ENCODE results near the gene B4GALT6. TPM values are rescaled to one million over a fixed set of nuclear protein-coding genes. Genes with fewer than 3 reads are reported as not detected.

Gene B4GALT6
- total RNA-seq, 1 donor from 2014 or later: 31.6 TPM

DNA sequence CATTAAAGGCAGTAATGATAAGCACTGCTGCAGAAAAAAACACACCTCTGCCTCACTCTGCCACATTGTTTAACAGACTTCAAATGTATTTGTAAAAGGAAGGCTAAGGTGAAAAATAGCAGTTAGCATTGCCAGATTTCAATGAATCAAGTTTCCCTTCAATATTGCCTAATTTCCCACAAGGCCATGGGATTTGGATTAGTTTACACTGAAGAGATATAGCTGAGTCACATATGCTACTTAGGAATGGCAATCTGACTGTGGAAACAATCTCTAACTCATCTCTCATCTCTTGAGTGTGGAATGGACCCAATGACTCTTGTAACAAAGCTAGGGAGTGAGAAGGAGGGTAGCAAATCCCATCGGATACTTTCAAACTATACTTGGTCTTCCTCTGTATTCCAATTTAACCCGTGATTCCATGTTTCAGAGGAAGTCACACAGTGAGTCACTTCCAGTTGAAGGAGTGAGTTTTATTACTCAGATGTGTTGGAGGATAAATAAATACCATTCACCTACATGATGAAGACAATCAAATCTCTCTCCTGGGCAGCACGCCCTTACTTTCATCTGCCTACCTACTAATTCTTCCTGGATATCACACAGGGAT, 5.1 kb downstream of the B4GALT6 start:
- Mint-ChIP-seq H3K36me3 (ENCODE audit: low read depth, unreplicated experiment) (peaks cover 3% of the 10 kb centered on the region), H3K27me3 (ENCODE audit: unreplicated experiment) (peaks cover 7% of the 10 kb centered on the region), H3K27ac (ENCODE audit: unreplicated experiment) (no peak overlapping the region), H3K4me1 (ENCODE audit: unreplicated experiment) (peaks cover 38% of the 10 kb centered on the region), H3K9me3 (ENCODE audit: unreplicated experiment) (no peaks in the 10 kb centered on the region), H3K4me3 (ENCODE audit: unreplicated experiment) (no peak overlapping the region)
- DNase-seq (ENCODE audit: low spot score): no peak
- TF ChIP-seq, protein P1, sequence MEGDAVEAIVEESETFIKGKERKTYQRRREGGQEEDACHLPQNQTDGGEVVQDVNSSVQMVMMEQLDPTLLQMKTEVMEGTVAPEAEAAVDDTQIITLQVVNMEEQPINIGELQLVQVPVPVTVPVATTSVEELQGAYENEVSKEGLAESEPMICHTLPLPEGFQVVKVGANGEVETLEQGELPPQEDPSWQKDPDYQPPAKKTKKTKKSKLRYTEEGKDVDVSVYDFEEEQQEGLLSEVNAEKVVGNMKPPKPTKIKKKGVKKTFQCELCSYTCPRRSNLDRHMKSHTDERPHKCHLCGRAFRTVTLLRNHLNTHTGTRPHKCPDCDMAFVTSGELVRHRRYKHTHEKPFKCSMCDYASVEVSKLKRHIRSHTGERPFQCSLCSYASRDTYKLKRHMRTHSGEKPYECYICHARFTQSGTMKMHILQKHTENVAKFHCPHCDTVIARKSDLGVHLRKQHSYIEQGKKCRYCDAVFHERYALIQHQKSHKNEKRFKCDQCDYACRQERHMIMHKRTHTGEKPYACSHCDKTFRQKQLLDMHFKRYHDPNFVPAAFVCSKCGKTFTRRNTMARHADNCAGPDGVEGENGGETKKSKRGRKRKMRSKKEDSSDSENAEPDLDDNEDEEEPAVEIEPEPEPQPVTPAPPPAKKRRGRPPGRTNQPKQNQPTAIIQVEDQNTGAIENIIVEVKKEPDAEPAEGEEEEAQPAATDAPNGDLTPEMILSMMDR (IDR thresholded peaks at IDR 0.05; ENCODE audit: unreplicated experiment): no peak

DNA sequence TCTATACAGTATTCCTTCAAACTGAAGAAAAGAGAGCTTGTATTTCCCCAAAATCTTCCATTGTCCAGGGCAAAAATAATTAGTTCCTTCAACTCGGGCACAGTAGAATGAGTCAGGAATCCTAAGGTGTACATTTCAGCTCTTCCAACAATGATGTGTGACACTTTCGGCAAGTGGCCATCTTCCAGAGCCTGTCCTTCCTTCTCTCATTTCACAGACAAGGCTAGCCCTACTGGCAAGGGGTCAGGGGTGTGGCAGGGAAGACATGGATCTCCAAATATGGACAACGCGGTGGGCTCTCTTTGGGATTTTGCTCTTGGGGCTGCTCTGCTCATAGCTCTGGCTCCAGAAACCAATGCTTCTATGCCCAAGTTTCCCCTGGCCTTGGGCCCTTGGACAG, 6.0 kb downstream of the B4GALT6 start:
- H3K27me3 Mint-ChIP-seq (ENCODE audit: unreplicated experiment): peaks cover 4% of the 10 kb centered on the region
- H3K36me3 Mint-ChIP-seq (ENCODE audit: low read depth, unreplicated experiment): no peaks in the 10 kb centered on the region
- peaks cover 30% of the 10 kb centered on the region for H3K4me1 Mint-ChIP-seq (ENCODE audit: unreplicated experiment)
- DNase-seq (ENCODE audit: low spot score): no peak
- no peak overlapping the region for H3K27ac Mint-ChIP-seq (ENCODE audit: unreplicated experiment)
- H3K9me3 Mint-ChIP-seq (ENCODE audit: unreplicated experiment): no peaks in the 10 kb centered on the region
- no peak overlapping the region for H3K4me3 Mint-ChIP-seq (ENCODE audit: unreplicated experiment)
- TF ChIP-seq, protein P1 (IDR thresholded peaks at IDR 0.05; ENCODE audit: unreplicated experiment): no peak

DNA sequence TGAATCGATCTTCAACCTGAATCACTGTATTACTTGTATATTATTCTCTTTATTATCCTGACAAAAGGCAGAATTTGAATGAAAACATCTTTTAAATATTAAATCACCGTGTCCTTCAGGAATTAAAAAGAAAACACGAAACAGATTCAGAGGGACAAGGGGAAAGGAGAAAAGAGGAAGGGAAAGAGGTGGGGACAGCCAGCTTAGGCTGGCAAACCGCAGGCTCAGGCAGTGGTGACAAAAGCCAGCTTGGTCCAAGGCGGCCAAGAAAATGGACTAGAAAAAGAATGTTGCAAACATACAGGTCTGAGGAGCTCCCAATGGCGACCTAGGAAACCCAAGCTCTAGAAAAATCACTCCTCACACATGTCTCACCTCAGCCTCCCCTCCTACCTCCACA, 6.8 kb downstream of the B4GALT6 start:
- Mint-ChIP-seq H3K9me3 (ENCODE audit: unreplicated experiment) (no peaks in the 10 kb centered on the region), H3K4me3 (ENCODE audit: unreplicated experiment) (no peak overlapping the region), H3K36me3 (ENCODE audit: low read depth, unreplicated experiment) (no peaks in the 10 kb centered on the region), H3K27ac (ENCODE audit: unreplicated experiment) (no peak overlapping the region), H3K27me3 (ENCODE audit: unreplicated experiment) (peaks cover 4% of the 10 kb centered on the region), H3K4me1 (ENCODE audit: unreplicated experiment) (peaks cover 30% of the 10 kb centered on the region)
- TF ChIP-seq, protein P1 (IDR thresholded peaks at IDR 0.05; ENCODE audit: unreplicated experiment): no peak
- no peak for DNase-seq (ENCODE audit: low spot score)

DNA sequence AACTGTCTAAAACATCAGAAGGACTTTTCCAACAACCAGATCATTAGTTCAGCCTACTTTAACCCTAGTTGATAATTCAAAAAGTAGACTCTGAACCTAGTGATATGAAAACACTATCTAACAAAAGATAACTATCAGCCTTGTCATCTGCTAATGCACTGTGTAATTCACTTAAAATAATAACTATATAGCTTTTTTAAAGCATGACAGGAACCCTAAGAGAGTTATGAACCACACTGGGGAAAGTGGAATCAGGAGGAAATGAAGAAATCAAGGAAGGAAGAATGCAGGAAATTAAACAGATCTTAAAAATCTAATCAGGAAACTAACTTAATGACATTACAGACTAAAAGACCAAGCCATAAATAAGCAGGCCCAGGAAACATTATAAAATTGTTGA, 9.0 kb downstream of the B4GALT6 start:
- Mint-ChIP-seq H3K4me3 (ENCODE audit: unreplicated experiment) (no peak overlapping the region), H3K27ac (ENCODE audit: unreplicated experiment) (no peak overlapping the region), H3K27me3 (ENCODE audit: unreplicated experiment) (peaks cover 4% of the 10 kb centered on the region), H3K36me3 (ENCODE audit: low read depth, unreplicated experiment) (no peaks in the 10 kb centered on the region), H3K9me3 (ENCODE audit: unreplicated experiment) (no peaks in the 10 kb centered on the region), H3K4me1 (ENCODE audit: unreplicated experiment) (peaks cover 26% of the 10 kb centered on the region)
- TF ChIP-seq, protein P1 (IDR thresholded peaks at IDR 0.05; ENCODE audit: unreplicated experiment): no peak
- DNase-seq (ENCODE audit: low spot score): no peak

DNA sequence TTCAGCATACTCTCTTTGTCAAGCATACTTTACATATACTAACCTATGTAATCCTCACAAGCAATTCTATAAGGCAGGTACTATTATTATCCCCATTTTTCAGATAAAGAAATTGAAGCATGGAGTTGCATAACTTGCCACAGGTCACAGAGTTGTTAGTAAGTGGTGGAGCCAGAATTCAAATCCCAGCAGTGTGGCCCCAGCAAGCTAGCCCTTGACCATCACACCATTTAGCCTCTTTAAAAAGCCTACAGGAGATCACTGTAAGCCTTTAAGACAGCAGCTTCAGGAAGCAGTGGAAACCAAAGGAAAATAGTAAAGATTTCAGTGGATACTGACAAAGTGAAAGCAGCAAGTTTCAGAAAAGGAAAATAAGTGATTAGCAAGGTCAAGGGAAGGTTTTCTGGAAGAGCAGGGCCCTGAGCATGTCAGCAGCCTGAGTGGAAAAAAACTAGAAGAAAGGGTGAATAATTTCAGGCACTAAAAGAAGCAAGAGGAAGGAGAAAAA, 11.7 kb downstream of the B4GALT6 start:
- H3K36me3 Mint-ChIP-seq (ENCODE audit: low read depth, unreplicated experiment): no peaks in the 10 kb centered on the region
- no peaks in the 10 kb centered on the region for H3K9me3 Mint-ChIP-seq (ENCODE audit: unreplicated experiment)
- TF ChIP-seq, protein P1 (IDR thresholded peaks at IDR 0.05; ENCODE audit: unreplicated experiment): no peak
- no peak for DNase-seq (ENCODE audit: low spot score)
- no peak overlapping the region for H3K27ac Mint-ChIP-seq (ENCODE audit: unreplicated experiment)
- H3K27me3 Mint-ChIP-seq (ENCODE audit: unreplicated experiment): peaks cover 3% of the 10 kb centered on the region
- H3K4me1 Mint-ChIP-seq (ENCODE audit: unreplicated experiment): peaks cover 10% of the 10 kb centered on the region
- no peak overlapping the region for H3K4me3 Mint-ChIP-seq (ENCODE audit: unreplicated experiment)
